H9 (cell line): ENCODE measurements around the gene SP2. TPM values are rescaled to one million over a fixed set of nuclear protein-coding genes. Genes with fewer than 3 reads are reported as not detected.

Source experiments
- DNase-seq: peaks from one replicate; pipeline ENCODE4 v3.0.0-alpha.2; 2017
- H2AFZ ChIP-seq: one replicate; pipeline ENCODE4 v1.6.1; 2013; ENCODE audit warnings: mild to moderate bottlenecking, low read length, control low read depth, moderate library complexity
- H2AK5ac ChIP-seq: 2 replicates; pipeline ENCODE4 v1.6.1; 2013; ENCODE audit warnings: low read length, control low read depth, mixed read lengths; ENCODE audit not compliant: insufficient read length
- H2BK120ac ChIP-seq: one replicate; pipeline ENCODE4 v1.6.1; 2013; ENCODE audit warnings: low read depth, mild to moderate bottlenecking, low read length, control low read depth, inconsistent platforms; ENCODE audit not compliant: poor library complexity, severe bottlenecking
- H2BK12ac ChIP-seq: 2 replicates; pipeline ENCODE4 v1.6.1; 2013; ENCODE audit warnings: low read length, control low read depth, mixed read lengths, low read depth; ENCODE audit not compliant: insufficient read length
- H2BK15ac ChIP-seq: 2 replicates; pipeline ENCODE4 v1.6.1; 2013; ENCODE audit warnings: low read depth, low read length, control low read depth
- H2BK20ac ChIP-seq: one replicate; pipeline ENCODE4 v1.6.1; 2013; ENCODE audit warnings: low read depth, mild to moderate bottlenecking, low read length, control low read depth, inconsistent platforms; ENCODE audit not compliant: poor library complexity, severe bottlenecking
- H2BK5ac ChIP-seq: 2 replicates; pipeline ENCODE4 v1.6.1; 2013; ENCODE audit warnings: low read length, control low read depth, mixed read lengths; ENCODE audit not compliant: insufficient read length
- H3K14ac ChIP-seq: 2 replicates; pipeline ENCODE4 v1.6.1; 2013; ENCODE audit warnings: low read length, control low read depth; ENCODE audit not compliant: insufficient read depth
- H3K18ac ChIP-seq: 2 replicates; pipeline ENCODE4 v1.6.1; 2013; ENCODE audit warnings: low read depth, mild to moderate bottlenecking, mixed read lengths, low read length, control low read depth; ENCODE audit not compliant: insufficient read length
- H3K23ac ChIP-seq: 2 replicates; pipeline ENCODE4 v1.6.1; 2013; ENCODE audit warnings: low read length, control low read depth, mixed read lengths, low read depth; ENCODE audit not compliant: insufficient read length
- H3K23me2 ChIP-seq: 2 replicates; pipeline ENCODE4 v1.6.1; 2013; ENCODE audit warnings: low read depth, mild to moderate bottlenecking, mixed read lengths, low read length, control low read depth; ENCODE audit not compliant: insufficient read length, poor library complexity, severe bottlenecking
- H3K27ac ChIP-seq: 2 replicates; pipeline ENCODE4 v1.5.1; 2013; ENCODE audit warnings: low read length, control low read depth, mixed read lengths, low read depth; ENCODE audit not compliant: insufficient read length
- H3K27me3 ChIP-seq: 2 replicates; pipeline ENCODE4 v1.6.1; 2013; ENCODE audit warnings: low read length, control low read depth, inconsistent platforms; ENCODE audit not compliant: insufficient read depth
- H3K4ac ChIP-seq: 2 replicates; pipeline ENCODE4 v1.6.1; 2013; ENCODE audit warnings: low read depth, mild to moderate bottlenecking, control low read depth, inconsistent platforms, low read length, moderate library complexity
- H3K4me1 ChIP-seq: 2 replicates; pipeline ENCODE4 v1.6.1; 2013; ENCODE audit warnings: low read length, control low read depth, inconsistent platforms; ENCODE audit not compliant: insufficient read depth
- H3K4me2 ChIP-seq: 2 replicates; pipeline ENCODE4 v1.6.1; 2013; ENCODE audit warnings: low read length, control low read depth, mixed read lengths; ENCODE audit not compliant: insufficient read length, insufficient read depth
- H3K56ac ChIP-seq: 2 replicates; pipeline ENCODE4 v1.6.1; 2013; ENCODE audit warnings: low read depth, mild to moderate bottlenecking, mixed read lengths, low read length, control low read depth; ENCODE audit not compliant: insufficient read length
- H3K79me1 ChIP-seq: 2 replicates; pipeline ENCODE4 v1.6.1; 2013; ENCODE audit warnings: low read depth, mild to moderate bottlenecking, moderate library complexity, low read length, control low read depth, inconsistent platforms; ENCODE audit not compliant: insufficient read depth, poor library complexity, severe bottlenecking
- H3K79me2 ChIP-seq: 2 replicates; pipeline ENCODE4 v1.6.1; 2013; ENCODE audit warnings: low read length, control low read depth, inconsistent platforms; ENCODE audit not compliant: insufficient read depth
- H3K9ac ChIP-seq: 2 replicates; pipeline ENCODE4 v1.6.1; 2013; ENCODE audit warnings: low read length, control low read depth, mixed read lengths; ENCODE audit not compliant: insufficient read length; ENCODE audit errors: extremely low read depth
- H3K9me3 ChIP-seq: one replicate; pipeline ENCODE4 v1.6.1; 2013; ENCODE audit warnings: low read depth, low read length, inconsistent platforms; ENCODE audit not compliant: control insufficient read depth
- H3T11ph ChIP-seq: one replicate; pipeline ENCODE4 v1.6.1; 2013; ENCODE audit warnings: mild to moderate bottlenecking, low read length, control low read depth, inconsistent platforms
- H4K20me1 ChIP-seq: one replicate; pipeline ENCODE4 v1.6.1; 2013; ENCODE audit not compliant: control insufficient read depth, insufficient read length, insufficient read depth
- H4K5ac ChIP-seq: 2 replicates; pipeline ENCODE4 v1.6.1; 2013; ENCODE audit warnings: low read depth, mild to moderate bottlenecking, mixed read lengths, low read length, control low read depth; ENCODE audit not compliant: insufficient read length
- H4K8ac ChIP-seq: replicated peaks from 2 replicates; pipeline ENCODE4 v1.6.1; 2013; ENCODE audit warnings: low read length, control low read depth, mixed read lengths, low read depth; ENCODE audit not compliant: insufficient read length
- H4K91ac ChIP-seq: 2 replicates; pipeline ENCODE4 v1.6.1; 2013; ENCODE audit warnings: low read depth, mild to moderate bottlenecking, moderate library complexity, mixed read lengths, low read length, control low read depth; ENCODE audit not compliant: insufficient read length
- H3K27ac Mint-ChIP-seq, 3 experiments: 2 replicates in 2 of 3; 3 replicates in 1 of 3; pipeline ENCODE4 v1.8.0; 2020 to 2021; ENCODE audit warnings: mixed read lengths in 3 of 3, mild to moderate bottlenecking in 1 of 3, moderate library complexity in 1 of 3
- H3K27me3 Mint-ChIP-seq: 2 replicates; pipeline ENCODE4 v1.8.0; 2021; ENCODE audit warnings: low read depth, mild to moderate bottlenecking, moderate library complexity, mixed read lengths
- H3K36me3 Mint-ChIP-seq, 3 experiments: 2 replicates in 2 of 3; 3 replicates in 1 of 3; pipeline ENCODE4 v1.8.0; 2020 to 2021; ENCODE audit warnings: low read depth in 3 of 3, mixed read lengths in 3 of 3; ENCODE audit not compliant: insufficient read depth in 1 of 3
- H3K4me1 Mint-ChIP-seq, 2 experiments: 2 replicates each; pipeline ENCODE4 v1.8.0; 2020; ENCODE audit warnings: mixed read lengths in 2 of 2
- H3K4me3 Mint-ChIP-seq, 2 experiments: 2 replicates in 1 of 2; 3 replicates in 1 of 2; pipeline ENCODE4 v1.8.0; 2020 to 2021; ENCODE audit warnings: mild to moderate bottlenecking in 2 of 2, mixed read lengths in 2 of 2, moderate library complexity in 1 of 2
- H3K9me3 Mint-ChIP-seq, 2 experiments: 2 replicates in 1 of 2; 3 replicates in 1 of 2; pipeline ENCODE4 v1.8.0; 2020; ENCODE audit warnings: mild to moderate bottlenecking in 2 of 2, mixed read lengths in 2 of 2, moderate library complexity in 1 of 2
- WGBS: extraction: QIAGEN DNeasy Blood & Tissue Kit; methylation state at CpG from one replicate; pipeline ENCODE4 v1.1.7; 2013; ENCODE audit warnings: missing lambda C conversion rate, low lambda C conversion rate, mixed read lengths; ENCODE audit not compliant: insufficient read length; ENCODE audit errors: extremely low coverage; 5-methylcytosine and 5-hydroxymethylcytosine counted together
- total RNA-seq: library from RNA; stranded (reverse); gene quantifications from 2 replicates; pipeline ENCODE4 v1.2.1, GENCODE V29; 2021
- TF ChIP-seq, protein P1 (sequence below): fragments of 200-600 bp; sonication (generic); conservative IDR thresholded peaks from 3 replicates; pipeline ENCODE4 v1.8.0; 2021; ENCODE audit warnings: antibody characterized with exemption, mild to moderate bottlenecking

Gene SP2
- total RNA-seq, 1 experiment from 2014 or later = 19.3 TPM

DNA sequence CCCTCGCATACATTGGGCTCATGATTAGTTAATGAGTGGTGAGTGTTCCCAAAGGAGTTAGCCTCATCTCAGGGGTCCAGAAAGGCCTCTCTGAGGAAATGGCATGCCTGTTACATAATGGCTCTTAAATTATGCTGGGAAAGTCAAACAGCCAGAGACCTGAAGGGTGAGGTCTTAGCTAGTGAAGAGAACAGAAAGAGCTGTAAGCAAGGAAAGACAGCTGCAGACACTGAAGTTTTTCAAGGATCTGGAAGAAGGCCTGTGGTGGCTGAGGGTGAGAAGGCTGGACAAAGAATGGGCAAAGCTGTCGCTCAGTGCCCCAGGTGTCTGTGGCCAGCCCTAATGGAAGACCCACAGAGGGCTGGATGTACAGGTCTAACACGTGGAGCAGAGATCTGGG, 10.4 kb downstream of the SP2 start:
- peaks cover 0 to 14% (median 12%) of the 10 kb centered on the region in 3 experiments; a peak in 5 of 7 replicates for H3K36me3 Mint-ChIP-seq
- peaks cover 23 to 26% of the 10 kb centered on the region in 2 experiments for H3K4me1 Mint-ChIP-seq
- DNase-seq = no peak
- Histone ChIP-seq H2AFZ (no peak overlapping the region), H3K4me2 (no peak overlapping the region), H3K79me1 (no peaks in the 10 kb centered on the region), H4K91ac (no peak overlapping the region), H3K27me3 (no peaks in the 10 kb centered on the region), H2BK12ac (no peak overlapping the region), H3K9ac (no peak overlapping the region), H3K14ac (no peak overlapping the region), H3K18ac (no peak overlapping the region), H3K56ac (no peak overlapping the region), H2BK20ac (no peak overlapping the region), H2BK120ac (no peak overlapping the region), H4K8ac (no peak overlapping the region), H3K27ac (no peak overlapping the region), H3K9me3 (no peaks in the 10 kb centered on the region), H2BK15ac (no peak overlapping the region), H2BK5ac (no peak overlapping the region), H4K5ac (no peak overlapping the region), H3K23me2 (no peaks in the 10 kb centered on the region), H3K4ac (no peak overlapping the region), H3T11ph (no peak overlapping the region), H3K4me1 (peaks cover 4% of the 10 kb centered on the region; the same call in 1 of the 2 replicates), H2AK5ac (no peak overlapping the region), H3K23ac (no peak overlapping the region), H3K79me2 (no peaks in the 10 kb centered on the region), H4K20me1 (no peaks in the 10 kb centered on the region)
- WGBS = no CpG with 5 or more reads among the region's 3 CpGs
- H3K4me3 Mint-ChIP-seq = no peak overlapping the region
- H3K9me3 Mint-ChIP-seq = no peaks in the 10 kb centered on the region
- H3K27me3 Mint-ChIP-seq = no peaks in the 10 kb centered on the region
- H3K27ac Mint-ChIP-seq = no peak overlapping the region; a peak in 1 of 7 replicates
- TF ChIP-seq, protein P1, sequence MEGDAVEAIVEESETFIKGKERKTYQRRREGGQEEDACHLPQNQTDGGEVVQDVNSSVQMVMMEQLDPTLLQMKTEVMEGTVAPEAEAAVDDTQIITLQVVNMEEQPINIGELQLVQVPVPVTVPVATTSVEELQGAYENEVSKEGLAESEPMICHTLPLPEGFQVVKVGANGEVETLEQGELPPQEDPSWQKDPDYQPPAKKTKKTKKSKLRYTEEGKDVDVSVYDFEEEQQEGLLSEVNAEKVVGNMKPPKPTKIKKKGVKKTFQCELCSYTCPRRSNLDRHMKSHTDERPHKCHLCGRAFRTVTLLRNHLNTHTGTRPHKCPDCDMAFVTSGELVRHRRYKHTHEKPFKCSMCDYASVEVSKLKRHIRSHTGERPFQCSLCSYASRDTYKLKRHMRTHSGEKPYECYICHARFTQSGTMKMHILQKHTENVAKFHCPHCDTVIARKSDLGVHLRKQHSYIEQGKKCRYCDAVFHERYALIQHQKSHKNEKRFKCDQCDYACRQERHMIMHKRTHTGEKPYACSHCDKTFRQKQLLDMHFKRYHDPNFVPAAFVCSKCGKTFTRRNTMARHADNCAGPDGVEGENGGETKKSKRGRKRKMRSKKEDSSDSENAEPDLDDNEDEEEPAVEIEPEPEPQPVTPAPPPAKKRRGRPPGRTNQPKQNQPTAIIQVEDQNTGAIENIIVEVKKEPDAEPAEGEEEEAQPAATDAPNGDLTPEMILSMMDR = no peak
